ENCODE measurements around the gene PITX2.

- TF ChIP-seq POLR2A (IDR thresholded peaks at IDR 0.05) (no peak), POLR2AphosphoS5 (IDR thresholded peaks at IDR 0.05) (no peak), CTCF (IDR thresholded peaks at IDR 0.05) (no peak)
These were observed 1.5 kb downstream of the PITX2 start for GRCh38 chr4:110621328-110621812.

Data from transverse colon (tissue), 4 donors.